Endothelial cell (in vitro differentiated cells): Measurements from ENCODE around the gene DYNLT2B. TPM values are rescaled to one million over a fixed set of nuclear protein-coding genes. Genes with fewer than 3 reads are reported as not detected.
A peak's percentile ranks its signal among the peaks of the same experiment; 100 is the strongest.

Source experiments
- DNase-seq: peaks from one replicate; pipeline ENCODE4 v3.0.0; 2021; ENCODE audit warnings: low spot score
- H3K27ac Mint-ChIP-seq: one replicate; pipeline ENCODE4 v1.8.0; 2021; ENCODE audit warnings: mixed read lengths, inconsistent platforms; ENCODE audit not compliant: unreplicated experiment
- H3K27me3 Mint-ChIP-seq: one replicate; pipeline ENCODE4 v1.8.0; 2021; ENCODE audit warnings: mild to moderate bottlenecking, moderate library complexity, mixed read lengths, inconsistent platforms; ENCODE audit not compliant: unreplicated experiment
- H3K36me3 Mint-ChIP-seq: one replicate; pipeline ENCODE4 v1.8.0; 2021; ENCODE audit warnings: mild to moderate bottlenecking, low read depth, mixed read lengths, inconsistent platforms; ENCODE audit not compliant: unreplicated experiment
- H3K4me1 Mint-ChIP-seq: one replicate; pipeline ENCODE4 v1.8.0; 2021; ENCODE audit warnings: mild to moderate bottlenecking, mixed read lengths, inconsistent platforms; ENCODE audit not compliant: unreplicated experiment
- H3K4me3 Mint-ChIP-seq: one replicate; pipeline ENCODE4 v1.8.0; 2021; ENCODE audit warnings: mild to moderate bottlenecking, mixed read lengths, inconsistent platforms; ENCODE audit not compliant: unreplicated experiment
- H3K9me3 Mint-ChIP-seq: one replicate; pipeline ENCODE4 v1.8.0; 2021; ENCODE audit warnings: mixed read lengths, inconsistent platforms; ENCODE audit not compliant: unreplicated experiment
- CTCF ChIP-seq: fragments of 200-600 bp; sonication (generic); IDR thresholded peaks from one replicate; pipeline ENCODE4 v1.5.0; 2021; ENCODE audit warnings: antibody characterized with exemption; ENCODE audit not compliant: unreplicated experiment
- total RNA-seq: library from RNA; stranded (reverse); fragmentation: NEBNext Ultra II Directional; extraction: Animal tissue kit (Norgen Biotek cat#: 25700); gene quantifications from one replicate; pipeline ENCODE4 v1.2.1, GENCODE V29; 2021; ENCODE audit not compliant: unreplicated experiment

The DYNLT2B gene
- total RNA-seq, 1 donor from 2014 or later = 19.0 TPM

GRCh38 chr3:196298521-196298920 lies 19.5 kb downstream of the DYNLT2B start:
- H3K27ac Mint-ChIP-seq = no peak overlapping the region
- DNase-seq = no peak
- H3K36me3 Mint-ChIP-seq = peaks cover 13% of the 10 kb centered on the region
- peaks cover 3% of the 10 kb centered on the region for H3K27me3 Mint-ChIP-seq
- no peaks in the 10 kb centered on the region for H3K4me1 Mint-ChIP-seq
- no peak for TF ChIP-seq CTCF
- no peak overlapping the region for H3K4me3 Mint-ChIP-seq
- H3K9me3 Mint-ChIP-seq = no peaks in the 10 kb centered on the region

- no peak for TF ChIP-seq CTCF
- peaks cover 4% of the 10 kb centered on the region for H3K27me3 Mint-ChIP-seq
- peaks cover 6% of the 10 kb centered on the region for H3K4me1 Mint-ChIP-seq
- no peak overlapping the region for H3K27ac Mint-ChIP-seq
- DNase-seq = no peak
- H3K9me3 Mint-ChIP-seq = no peaks in the 10 kb centered on the region
- H3K4me3 Mint-ChIP-seq = no peak overlapping the region
- H3K36me3 Mint-ChIP-seq = peaks cover 5% of the 10 kb centered on the region
These were observed 25.6 kb downstream of the DYNLT2B start for GRCh38 chr3:196292286-196292923.

- Mint-ChIP-seq H3K9me3 (no peaks in the 10 kb centered on the region), H3K4me3 (peak overlapping the region; percentile 100), H3K27me3 (peaks cover 10% of the 10 kb centered on the region), H3K36me3 (peaks cover 5% of the 10 kb centered on the region), H3K4me1 (peaks cover 26% of the 10 kb centered on the region), H3K27ac (peak overlapping the region; percentile 67)
- no peak for TF ChIP-seq CTCF
- DNase-seq = no peak
These were observed 29.9 kb downstream of the DYNLT2B start for GRCh38 chr3:196288141-196288460.

GRCh38 chr3:196287440-196288140 lies 30.4 kb downstream of the DYNLT2B start, which contains the start of gene PCYT1A:
Gene PCYT1A (minus strand): TSS chr3:196287726. CDS start chr3:196270531, 17,195 bp downstream.
- no peak for TF ChIP-seq CTCF
- Mint-ChIP-seq H3K4me3 (peak within 1 kb of the TSS; percentile 100), H3K4me1 (peaks cover 26% of the 10 kb centered on the region), H3K36me3 (peaks cover 5% of the 10 kb centered on the region), H3K27me3 (peaks cover 10% of the 10 kb centered on the region), H3K27ac (peak within 1 kb of the TSS; percentile 97), H3K9me3 (no peaks in the 10 kb centered on the region)
- peak; percentile 80 for DNase-seq

GRCh38 chr3:196287090-196287439 lies 31.0 kb downstream of the DYNLT2B start:
- no peak for DNase-seq
- peaks cover 10% of the 10 kb centered on the region for H3K27me3 Mint-ChIP-seq
- H3K27ac Mint-ChIP-seq = peak overlapping the region; percentile 97
- peak overlapping the region; percentile 100 for H3K4me3 Mint-ChIP-seq
- H3K36me3 Mint-ChIP-seq = peaks cover 5% of the 10 kb centered on the region
- no peaks in the 10 kb centered on the region for H3K9me3 Mint-ChIP-seq
- peaks cover 26% of the 10 kb centered on the region for H3K4me1 Mint-ChIP-seq
- no peak for TF ChIP-seq CTCF
